ENCODE results near the gene FGFRL1.

- no peak for TF ChIP-seq SIN3A (IDR thresholded peaks at IDR 0.05; ENCODE audit: borderline replicate concordance, insufficient read depth, low read length)
- TF ChIP-seq POLR2AphosphoS5 (IDR thresholded peaks at IDR 0.05; ENCODE audit: low read depth, low read length): no peak
- no peak for TF ChIP-seq REST (IDR thresholded peaks at IDR 0.05; ENCODE audit: insufficient read depth in 1 of 2, low read depth in 2 of 2, low read length in 2 of 2)
Measured at GRCh38 chr4:1053080-1053661, 41.7 kb downstream of the FGFRL1 start.
